Endothelial cell of umbilical vein (primary cell): Measurements from ENCODE around the gene PTPRD. TPM values are rescaled to one million over a fixed set of nuclear protein-coding genes. Genes with fewer than 3 reads are reported as not detected.

Experiments
- BruUV-seq: library from RNA; stranded (reverse); fragments of 400-500 nt; replicated peaks from 2 replicates; lab custom pipeline; 2021; lab: Mats Ljungman, UMichigan
- CTCF ChIA-PET: fragments of 300-600, 350-600 bp; sonication (Branson Sonifier 250); formaldehyde crosslinking; loops from one replicate; lab custom pipeline; 2021; ENCODE audit warnings: antibody characterized with exemption, inconsistent platforms; lab: Charles Lee
- POLR2A ChIA-PET: fragments of 300-600, 350-600 bp; sonication (Branson Sonifier 250); formaldehyde crosslinking; loops from one replicate; lab custom pipeline; 2021; ENCODE audit warnings: antibody characterized with exemption, inconsistent platforms; lab: Charles Lee
- DNase-seq: peaks from one replicate; pipeline ENCODE4 v3.0.0-alpha.2; 2011; ENCODE audit warnings: low read depth, low spot score
- FAIRE-seq: peaks from 2 replicates; lab custom pipeline; 2011; peaks lifted over from hg19 to GRCh38; lab: Jason Lieb, UNC
- H2AFZ ChIP-seq: 2 replicates; pipeline ENCODE4 v1.6.0; 2012; ENCODE audit warnings: low read depth, low read length, control low read depth, inconsistent platforms
- H3K27ac ChIP-seq: 2 replicates; pipeline ENCODE4 v1.5.1; 2011; ENCODE audit warnings: low read depth, mild to moderate bottlenecking, control low read depth, low read length, moderate library complexity; ENCODE audit not compliant: insufficient read depth
- H3K27me3 ChIP-seq, 2 experiments: 2 replicates each; pipeline versions ENCODE4 v1.6.0 to v1.6.1; 2011; ENCODE audit warnings: low read length in 2 of 2, mixed read lengths in 1 of 2; ENCODE audit not compliant: control insufficient read depth in 2 of 2, insufficient read depth in 2 of 2
- H3K36me3 ChIP-seq, 2 experiments: 2 replicates in 1 of 2; 3 replicates in 1 of 2; pipeline ENCODE4 v1.5.1; 2011; ENCODE audit warnings: low read length in 2 of 2, mild to moderate bottlenecking in 1 of 2, moderate library complexity in 1 of 2; ENCODE audit not compliant: control insufficient read depth in 2 of 2, insufficient read depth in 2 of 2; ENCODE audit errors: extremely low read depth in 1 of 2
- H3K4me1 ChIP-seq: 3 replicates; pipeline ENCODE4 v1.5.1; 2011; ENCODE audit warnings: mild to moderate bottlenecking, low read length; ENCODE audit not compliant: control insufficient read depth, insufficient read depth; ENCODE audit errors: extremely low read depth
- H3K4me2 ChIP-seq: 2 replicates; pipeline ENCODE4 v1.6.1; 2011; ENCODE audit warnings: low read length, control low read depth, mixed read lengths; ENCODE audit not compliant: insufficient read depth
- H3K4me3 ChIP-seq, 3 experiments: fragments of 200-600 bp in 1 of 3; sonication (generic), shearing (Covaris generic) in 1 of 3; replicated peaks in 1 of 3; 2 replicates each; pipeline ENCODE4 v1.5.1; 2011 to 2016; ENCODE audit warnings: control low read depth in 3 of 3, low read length in 3 of 3, mild to moderate bottlenecking in 2 of 3, inconsistent platforms in 1 of 3, low read depth in 1 of 3, moderate library complexity in 1 of 3; ENCODE audit not compliant: insufficient read depth in 1 of 3
- H3K79me2 ChIP-seq: 2 replicates; pipeline ENCODE4 v1.6.0; 2012; ENCODE audit warnings: low read length, inconsistent platforms; ENCODE audit not compliant: control insufficient read depth, insufficient read depth
- H3K9ac ChIP-seq: replicated peaks from 2 replicates; pipeline ENCODE3; 2011; ENCODE audit warnings: low read length, control low read depth; ENCODE audit not compliant: insufficient read depth; ENCODE audit errors: extremely low read depth
- H3K9me1 ChIP-seq: replicated peaks from 3 replicates; pipeline ENCODE4 v1.6.0; 2011; ENCODE audit warnings: mild to moderate bottlenecking, low read length; ENCODE audit not compliant: control insufficient read depth, insufficient read depth; ENCODE audit errors: extremely low read depth
- H3K9me3 ChIP-seq: replicated peaks from 2 replicates; pipeline ENCODE4 v1.5.1; 2012; ENCODE audit warnings: low read length, inconsistent platforms; ENCODE audit not compliant: control insufficient read depth, insufficient read depth
- H4K20me1 ChIP-seq: replicated peaks from 2 replicates; pipeline ENCODE3; 2011; ENCODE audit warnings: mild to moderate bottlenecking, low read length; ENCODE audit not compliant: control insufficient read depth, insufficient read depth; ENCODE audit errors: extremely low read depth
- CTCF ChIP-seq, 2 donors: IDR thresholded peaks; 1 replicate in 1 of 2; 2 replicates in 1 of 2; pipeline ENCODE4 v1.5.1; 2011; ENCODE audit warnings: low read length in 2 of 2, mild to moderate bottlenecking in 2 of 2, moderate library complexity in 2 of 2, control low read depth in 1 of 2, inconsistent platforms in 1 of 2, low read depth in 1 of 2; ENCODE audit not compliant: insufficient read depth in 1 of 2; ENCODE audit errors: extremely low read depth in 1 of 2
- EZH2 ChIP-seq: IDR thresholded peaks from 2 replicates; pipeline ENCODE4 v1.6.1; 2012; ENCODE audit warnings: borderline replicate concordance, low read depth, mild to moderate bottlenecking, moderate library complexity, low read length, inconsistent platforms; ENCODE audit not compliant: severe bottlenecking
- FOS ChIP-seq: IDR thresholded peaks from 2 replicates; pipeline ENCODE4 v1.6.1; 2011; ENCODE audit warnings: mild to moderate bottlenecking, low read length, moderate library complexity, borderline replicate concordance; ENCODE audit not compliant: insufficient read depth
- GATA2 ChIP-seq: IDR thresholded peaks from 2 replicates; pipeline ENCODE4 v1.7.0; 2011; ENCODE audit warnings: low read depth, mild to moderate bottlenecking, moderate library complexity, mixed read lengths, low read length; ENCODE audit not compliant: insufficient read length, insufficient read depth
- JUN ChIP-seq: IDR thresholded peaks from 2 replicates; pipeline ENCODE4 v1.6.1; 2011; ENCODE audit warnings: borderline replicate concordance, low read depth; ENCODE audit not compliant: insufficient read length, insufficient read depth
- MAX ChIP-seq: IDR thresholded peaks from 2 replicates; pipeline ENCODE4 v1.6.1; 2011; ENCODE audit not compliant: insufficient read depth, insufficient read length
- MYC ChIP-seq: IDR thresholded peaks from one replicate; pipeline ENCODE4 v1.6.1; 2011; ENCODE audit warnings: mild to moderate bottlenecking, low read depth, low read length
- POLR2A ChIP-seq: IDR thresholded peaks from 2 replicates; pipeline ENCODE4 v1.6.1; 2012; ENCODE audit warnings: low read depth, mild to moderate bottlenecking, control low read depth, low read length
- POLR2AphosphoS5 ChIP-seq: IDR thresholded peaks from 2 replicates; pipeline ENCODE4 v1.6.1; 2012; ENCODE audit warnings: low read depth, mild to moderate bottlenecking, control low read depth, low read length, moderate library complexity; ENCODE audit not compliant: insufficient read depth
- dilution Hi-C: fragments of 300-500 bp; cut with MboI; formaldehyde crosslinking; loops from one replicate; pipeline ENCODE4 v1.15.0; 2019; ENCODE audit warnings: low sequenced_read_pairs; ENCODE audit not compliant: extremely low pct_ligation_motif_present
- intact Hi-C: fragments of 100-400 bp; cut with micrococcal nuclease; formaldehyde crosslinking; loops from one replicate; pipeline ENCODE4 v1.10.0; 2022
- polyA plus RNA-seq, 4 experiments: library from polyadenylated mRNA; depleted of rRNA in 3 of 4; stranded (reverse) in 3 of 4; unstranded in 1 of 4; fragments of >200 nt; gene quantifications; 2 replicates each; pipeline versions ENCODE4 v1.2.1 to v1.2.3, GENCODE V29; 2011 to 2012; ENCODE audit warnings: missing spikeins in 1 of 4
- total RNA-seq: library from RNA; stranded (reverse); gene quantifications from 2 replicates; pipeline ENCODE4 v1.2.3, GENCODE V29; 2021

PTPRD gene
- total and polyA plus RNA-seq, 2 donors (not counting 3 experiments of a cell fraction or from before 2014, with no cell fraction given) = 5.5 to 5.7 TPM

GRCh38 chr9:10265153-10265631, 347.6 kb downstream of the PTPRD start:
- Histone ChIP-seq H3K4me3 (no peak overlapping the region), H2AFZ (peak overlapping the region; percentile 66), H3K27ac (peak overlapping the region; percentile 83), H3K9me1 (no peaks in the 10 kb centered on the region), H3K4me1 (peaks cover 23% of the 10 kb centered on the region), H3K9me3 (no peaks in the 10 kb centered on the region), H3K36me3 (no peaks in the 10 kb centered on the region), H3K27me3 (no peaks in the 10 kb centered on the region), H3K9ac (no peak overlapping the region), H4K20me1 (no peaks in the 10 kb centered on the region), H3K4me2 (peak overlapping the region; percentile 23), H3K79me2 (no peaks in the 10 kb centered on the region)
- TF ChIP-seq MAX (no peak), EZH2 (no peak), FOS (peak; percentile 86), CTCF (IDR thresholded peaks at IDR 0.05; ENCODE audit: extremely low read depth in 1 of 2, insufficient read depth in 1 of 2, low read depth in 1 of 2, low read length in 2 of 2) (no peak), POLR2A (no peak), GATA2 (peak; percentile 67), POLR2AphosphoS5 (peak; percentile 66), JUN (peak; percentile 71), MYC (no peak)
- dilution Hi-C loops (no loop called here), intact Hi-C loops (loop anchor here (5.0 kb wide), 1 partner anchor 612 kb away; no protein-coding TSS in a partner anchor)
- CTCF ChIA-PET = interaction anchor here (0.9 to 3.2 kb wide), 12 partner anchors 9 to 266 kb away, joined by 3 to 31 read pairs (median 6); no protein-coding TSS in a partner anchor
- POLR2A ChIA-PET = interaction anchor here (0.8 kb wide), 1 partner anchor 219 kb away, joined by 3 read pairs; no protein-coding TSS in a partner anchor
- DNase-seq (peak; percentile 99), FAIRE-seq (peak; percentile 89)
- BruUV-seq = no TSS peak
